GM23248 (cell line): ENCODE data around the gene FUT7. TPM values are rescaled to one million over a fixed set of nuclear protein-coding genes. Genes with fewer than 3 reads are reported as not detected.
"Not testable (repeated sequence)": the region's sequence is repeated elsewhere in the genome, so short reads cannot be mapped to it uniquely, and the experiment has no call there.

Experiments used
- DNase-seq: peaks from one replicate; pipeline ENCODE4 v3.0.0-alpha.2; 2015
- H2AFZ ChIP-seq: fragments of 200-600 bp; sonication (generic); 2 replicates; pipeline ENCODE4 v1.6.1; 2016; ENCODE audit warnings: antibody characterized with exemption
- H3F3A ChIP-seq: fragments of 200-600 bp; sonication (generic); 2 replicates; pipeline ENCODE4 v1.6.1; 2016; ENCODE audit warnings: mild to moderate bottlenecking, antibody characterized with exemption, mixed run types; ENCODE audit not compliant: insufficient read depth
- H3K27ac ChIP-seq: fragments of 200-600 bp; sonication (generic); 2 replicates; pipeline ENCODE4 v1.5.1; 2016; ENCODE audit warnings: mild to moderate bottlenecking
- H3K27me3 ChIP-seq: fragments of 200-600 bp; sonication (generic); replicated peaks from 2 replicates; pipeline ENCODE4 v1.6.1; 2016; ENCODE audit warnings: mild to moderate bottlenecking; ENCODE audit not compliant: insufficient read depth
- H3K36me3 ChIP-seq: fragments of 200-600 bp; sonication (generic); 2 replicates; pipeline ENCODE4 v1.6.1; 2016; ENCODE audit warnings: low read depth, mild to moderate bottlenecking
- H3K4me1 ChIP-seq: fragments of 200-600 bp; sonication (generic); 2 replicates; pipeline ENCODE4 v1.6.1; 2016; ENCODE audit warnings: mild to moderate bottlenecking; ENCODE audit not compliant: insufficient read depth
- H3K4me2 ChIP-seq: fragments of 200-600 bp; sonication (generic); one replicate; pipeline ENCODE4 v1.6.1; 2016; ENCODE audit warnings: mild to moderate bottlenecking; ENCODE audit not compliant: unreplicated experiment
- H3K4me3 ChIP-seq: fragments of 200-600 bp; sonication (generic); 2 replicates; pipeline ENCODE4 v1.5.1; 2016; ENCODE audit warnings: mild to moderate bottlenecking
- H3K79me2 ChIP-seq: fragments of 200-600 bp; sonication (generic); 2 replicates; pipeline ENCODE4 v1.6.1; 2016; ENCODE audit warnings: mild to moderate bottlenecking; ENCODE audit not compliant: insufficient read depth
- H3K9ac ChIP-seq: fragments of 200-600 bp; sonication (generic); 2 replicates; pipeline ENCODE4 v1.6.1; 2016; ENCODE audit warnings: mild to moderate bottlenecking
- H3K9me2 ChIP-seq: fragments of 200-600 bp; sonication (generic); 2 replicates; pipeline ENCODE4 v1.6.1; 2016; ENCODE audit warnings: mixed run types, mild to moderate bottlenecking, moderate library complexity; ENCODE audit not compliant: insufficient read depth
- H3K9me3 ChIP-seq: fragments of 200-600 bp; sonication (generic); one replicate; pipeline ENCODE4 v1.6.1; 2017; ENCODE audit warnings: low read depth
- H4K20me1 ChIP-seq: fragments of 200-600 bp; sonication (generic); 2 replicates; pipeline ENCODE4 v1.6.0; 2016; ENCODE audit not compliant: insufficient read depth
- EZH2 ChIP-seq: fragments of 200-600 bp; sonication (generic); IDR thresholded peaks from 2 replicates; pipeline ENCODE4 v1.6.1; 2018; ENCODE audit warnings: antibody characterized with exemption, mild to moderate bottlenecking; ENCODE audit not compliant: insufficient read depth, poor library complexity, severe bottlenecking
- EZH2phosphoT487 ChIP-seq: fragments of 200-600 bp; sonication (generic); IDR thresholded peaks from 2 replicates; pipeline ENCODE4 v1.6.1; 2018; ENCODE audit warnings: antibody characterized with exemption, moderate library complexity, mild to moderate bottlenecking, low read depth; ENCODE audit not compliant: insufficient read depth
- WGBS, 2 experiments: methylation state at CpG; one replicate each; pipeline ENCODE4 v1.1.6; 2015 to 2017; ENCODE audit warnings: low lambda C conversion rate in 2 of 2, low coverage in 1 of 2; ENCODE audit errors: missing lambda C conversion rate in 2 of 2; 5-methylcytosine and 5-hydroxymethylcytosine counted together
- in situ Hi-C: fragments of 300-500 bp; cut with MboI; formaldehyde crosslinking; loops from 2 replicates; pipeline ENCODE4 v1.15.0; 2020
- polyA plus RNA-seq: library from polyadenylated mRNA; unstranded; fragments of >200 nt; fragmentation: Nextera tagmentation; extraction: Ambion mirVana; gene quantifications from 2 replicates; pipeline ENCODE4 v1.2.1, GENCODE V29; 2016
- total RNA-seq: library from RNA; depleted of rRNA; stranded (reverse); fragments of >200 nt; shearing (Covaris generic); gene quantifications from 2 replicates; pipeline ENCODE4 v1.2.3, GENCODE V29; 2014

FUT7 gene
- total and polyA plus RNA-seq, 2 experiments from 2014 or later, result not detected

DNA sequence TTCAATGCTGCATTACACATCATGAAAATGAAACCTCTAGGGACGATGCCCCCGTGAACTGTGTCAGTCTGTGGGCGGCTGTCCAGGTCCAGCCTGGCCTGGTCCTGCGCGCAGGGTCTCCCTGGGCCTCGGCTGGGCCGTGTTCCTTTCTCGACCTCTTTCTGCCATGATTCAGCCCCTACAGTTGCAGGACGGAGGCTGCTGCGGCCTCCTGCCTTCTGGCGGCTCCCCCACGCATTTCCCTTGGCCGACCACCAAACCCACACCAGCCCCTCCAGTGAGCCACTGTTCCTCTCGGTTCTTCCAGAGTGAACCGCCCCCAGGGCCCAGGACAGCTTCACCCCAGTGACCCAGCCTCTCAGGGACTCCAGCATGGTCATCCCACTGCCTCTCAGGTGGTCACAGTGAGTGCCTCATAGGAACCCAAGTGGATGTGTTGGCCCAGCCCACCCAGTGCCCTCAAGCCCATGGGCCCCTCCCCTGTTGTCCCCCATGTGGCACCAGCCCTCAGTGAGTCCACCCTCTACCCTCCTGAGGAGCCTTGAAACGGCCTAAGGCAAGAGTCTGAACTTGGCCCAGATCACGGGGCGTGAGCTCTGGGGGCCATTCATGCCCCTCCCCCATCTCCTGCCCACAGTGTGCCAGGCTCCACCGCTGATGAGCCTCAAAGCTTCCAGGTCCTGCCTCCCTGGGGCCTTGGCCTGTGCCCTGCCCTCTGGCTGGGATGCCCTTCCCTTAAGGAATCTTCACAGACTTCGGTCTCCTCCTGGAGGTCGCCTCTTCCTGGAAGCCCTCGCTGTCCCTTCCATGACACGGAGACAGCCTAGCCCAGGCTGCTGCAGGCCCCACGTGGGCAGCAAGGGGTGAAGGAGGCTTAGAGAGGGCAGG, 25.5 kb downstream of the FUT7 start:
- H3F3A ChIP-seq, result no peaks in the 10 kb centered on the region
- WGBS, 2 experiments, result 82 to 83% methylated on average over 21 to 24 of the region's 24 CpGs
- H3K4me2 ChIP-seq, result no peak overlapping the region
- no peaks in the 10 kb centered on the region for H3K9me3 ChIP-seq
- H3K27me3 ChIP-seq, result no peaks in the 10 kb centered on the region
- H3K9ac ChIP-seq, result no peak overlapping the region
- DNase-seq, result no peak
- no peak overlapping the region for H3K4me3 ChIP-seq
- H3K79me2 ChIP-seq, result no peaks in the 10 kb centered on the region
- no peak overlapping the region for H2AFZ ChIP-seq
- H3K4me1 ChIP-seq, result no peaks in the 10 kb centered on the region
- TF ChIP-seq EZH2, result no peak
- no peak for TF ChIP-seq EZH2phosphoT487
- in situ Hi-C loops, result no loop called here
- no peak overlapping the region for H3K27ac ChIP-seq
- H3K9me2 ChIP-seq, result no peaks in the 10 kb centered on the region
- no peaks in the 10 kb centered on the region for H4K20me1 ChIP-seq
- H3K36me3 ChIP-seq, result no peaks in the 10 kb centered on the region

DNA sequence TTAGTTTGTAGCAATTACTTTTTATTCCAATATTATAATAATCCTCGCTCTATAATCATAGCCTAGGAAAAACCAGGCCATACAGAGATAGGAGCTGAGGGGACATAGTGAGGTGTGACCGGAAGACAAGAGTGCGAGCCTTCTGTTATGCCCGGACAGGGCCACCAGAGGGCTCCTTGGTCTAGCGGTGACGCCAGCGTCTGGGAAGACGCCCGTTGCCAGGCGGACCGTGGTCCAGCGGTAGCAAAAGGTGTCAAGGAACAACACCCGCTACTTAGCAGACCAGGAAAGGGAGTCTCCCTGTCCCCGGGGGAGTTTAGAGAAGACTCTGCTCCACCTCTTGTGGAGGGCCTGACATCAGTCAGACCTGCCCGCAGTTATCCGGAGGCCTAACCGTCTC, 27.6 kb downstream of the FUT7 start:
- H3K4me3 ChIP-seq, H3K9ac ChIP-seq, H4K20me1 ChIP-seq, H3K9me2 ChIP-seq, H3K27ac ChIP-seq, H3K4me2 ChIP-seq, H3K36me3 ChIP-seq, H3K9me3 ChIP-seq, H3F3A ChIP-seq, DNase-seq, in situ Hi-C loops, H3K27me3 ChIP-seq, H3K79me2 ChIP-seq, H2AFZ ChIP-seq: not testable (repeated sequence)
- WGBS, 2 experiments, result 33 to 36% methylated on average over 17 of the region's 17 CpGs
- peaks cover 11% of the 10 kb centered on the region for H3K4me1 ChIP-seq

DNA sequence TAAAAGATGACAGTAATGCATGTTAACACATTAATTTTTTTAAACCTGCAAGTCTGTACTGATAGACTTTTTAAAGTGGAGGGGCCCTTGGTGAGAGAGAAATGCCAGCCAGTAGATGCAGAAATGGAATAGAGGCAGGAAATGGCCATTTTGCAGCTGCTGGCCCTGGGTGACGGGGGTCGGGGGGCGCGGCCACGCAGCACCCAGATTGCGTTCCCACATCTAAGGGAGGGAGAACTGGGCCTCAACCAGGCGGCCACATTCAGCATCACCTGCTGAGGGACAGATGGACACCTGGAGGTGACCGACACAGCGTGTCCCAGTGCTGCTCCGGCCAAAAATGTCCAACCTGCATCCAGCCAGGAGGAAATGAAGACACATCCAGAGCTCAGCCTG, 29.2 kb downstream of the FUT7 start:
- WGBS, 2 experiments, result 82 to 86% methylated on average over 10 of the region's 10 CpGs
- Histone ChIP-seq H2AFZ (no peak overlapping the region), H3F3A (peaks cover 10% of the 10 kb centered on the region; the same call in 1 of the 2 replicates), H3K27me3 (no peaks in the 10 kb centered on the region), H3K36me3 (no peaks in the 10 kb centered on the region), H3K79me2 (no peaks in the 10 kb centered on the region), H3K27ac (no peak overlapping the region), H3K4me1 (peaks cover 11% of the 10 kb centered on the region), H3K9me3 (no peaks in the 10 kb centered on the region), H3K9me2 (no peaks in the 10 kb centered on the region), H4K20me1 (no peaks in the 10 kb centered on the region), H3K4me3 (no peak overlapping the region), H3K4me2 (no peak overlapping the region), H3K9ac (no peak overlapping the region)
- TF ChIP-seq EZH2phosphoT487 (no peak), EZH2 (no peak)
- in situ Hi-C loops, result no loop called here
- DNase-seq, result no peak

DNA sequence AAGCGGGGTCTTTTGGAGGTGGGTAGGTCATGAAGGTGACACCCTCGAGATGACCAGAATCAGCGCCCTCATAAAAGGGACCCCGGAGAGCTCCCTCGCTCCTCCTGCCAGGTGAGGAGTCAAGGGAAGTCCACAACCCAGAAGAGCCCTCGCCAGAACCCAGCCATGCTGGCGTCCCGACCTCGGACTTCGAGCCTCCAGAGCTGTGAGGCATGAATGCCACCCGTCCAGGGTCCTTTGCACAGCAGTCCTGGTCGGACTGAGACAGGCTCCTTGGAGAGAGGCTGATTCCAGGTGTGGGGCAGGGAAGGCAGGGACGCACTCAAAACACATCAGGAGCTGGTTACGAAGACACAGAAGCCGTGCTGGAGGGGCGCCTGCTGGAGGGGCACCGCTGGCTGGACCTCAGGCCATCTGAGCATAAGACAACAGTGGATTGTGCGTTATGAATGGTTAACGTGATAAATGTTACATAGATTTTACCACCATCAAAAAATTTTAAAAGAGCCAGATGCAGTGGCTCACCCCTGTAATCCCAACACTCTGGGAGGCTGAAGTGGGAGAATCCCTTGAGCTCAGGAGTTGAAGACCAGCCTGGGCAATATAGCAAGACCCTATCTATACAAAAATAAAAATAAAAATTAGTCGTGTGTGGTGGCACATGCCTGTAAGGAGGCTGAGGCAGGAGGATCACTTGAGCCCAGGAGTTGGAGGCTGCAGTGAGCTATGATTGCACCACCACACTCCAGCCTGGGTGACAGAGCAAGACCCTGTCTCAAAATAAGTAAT, 29.8 kb downstream of the FUT7 start:
- WGBS, 2 experiments, result 64 to 66% methylated on average over 20 of the region's 20 CpGs
- Histone ChIP-seq H3F3A (peaks cover 10% of the 10 kb centered on the region; the same call in 1 of the 2 replicates), H2AFZ (no peak overlapping the region), H3K9me2 (no peaks in the 10 kb centered on the region), H3K4me3 (no peak overlapping the region), H3K4me2 (no peak overlapping the region), H3K27ac (no peak overlapping the region), H4K20me1 (no peaks in the 10 kb centered on the region), H3K36me3 (no peaks in the 10 kb centered on the region), H3K27me3 (no peaks in the 10 kb centered on the region), H3K9me3 (no peaks in the 10 kb centered on the region), H3K4me1 (peaks cover 11% of the 10 kb centered on the region), H3K79me2 (no peaks in the 10 kb centered on the region), H3K9ac (no peak overlapping the region)
- no peak for DNase-seq
- TF ChIP-seq EZH2phosphoT487, result no peak
- TF ChIP-seq EZH2, result no peak
- in situ Hi-C loops, result no loop called here
